H1 (cell line): ENCODE results near the gene SOCS3. TPM values are rescaled to one million over a fixed set of nuclear protein-coding genes. Genes with fewer than 3 reads are reported as not detected.

ENCODE experiments used
- CTCF ChIA-PET: fragments of 300-600 bp; sonication (Branson Sonifier 250); formaldehyde crosslinking; loops from one replicate; lab custom pipeline; 2021; ENCODE audit not compliant: partially characterized antibody; lab: Charles Lee
- POLR2A ChIA-PET: fragments of 300-600 bp; sonication (Branson Sonifier 250); formaldehyde crosslinking; loops from one replicate; lab custom pipeline; 2021; ENCODE audit warnings: inconsistent platforms; ENCODE audit not compliant: partially characterized antibody; lab: Charles Lee
- DNase-seq, 2 experiments: peaks; one replicate each; pipeline versions ENCODE4 v3.0.0 to v3.0.0-alpha.2; 2010 to 2022; ENCODE audit warnings: low spot score in 2 of 2, low read depth in 1 of 2, mixed read lengths in 1 of 2
- FAIRE-seq: peaks from 2 replicates; lab custom pipeline; 2011; peaks lifted over from hg19 to GRCh38; lab: Jason Lieb, UNC
- H2AFZ ChIP-seq: 2 replicates; pipeline ENCODE4 v1.8.1; 2012; ENCODE audit warnings: low read length, inconsistent platforms
- H2AK5ac ChIP-seq: 2 replicates; pipeline ENCODE4 v1.6.1; 2013; ENCODE audit warnings: low read depth, low read length
- H2BK120ac ChIP-seq: replicated peaks from 2 replicates; pipeline ENCODE3; 2013; ENCODE audit warnings: low read depth, low read length, inconsistent platforms
- H2BK12ac ChIP-seq: 2 replicates; pipeline ENCODE4 v1.6.1; 2013; ENCODE audit warnings: low read depth, low read length
- H2BK15ac ChIP-seq: 2 replicates; pipeline ENCODE4 v1.6.1; 2013; ENCODE audit warnings: low read length
- H2BK20ac ChIP-seq: 2 replicates; pipeline ENCODE4 v1.6.1; 2013; ENCODE audit warnings: low read length
- H2BK5ac ChIP-seq: 2 replicates; pipeline ENCODE4 v1.6.1; 2013; ENCODE audit warnings: low read depth, low read length
- H3K14ac ChIP-seq: 2 replicates; pipeline ENCODE4 v1.6.1; 2013; ENCODE audit warnings: inconsistent platforms; ENCODE audit not compliant: insufficient read length
- H3K18ac ChIP-seq: 2 replicates; pipeline ENCODE4 v1.6.1; 2013; ENCODE audit warnings: low read length; ENCODE audit errors: extremely low read depth
- H3K23ac ChIP-seq: 2 replicates; pipeline ENCODE4 v1.6.1; 2013; ENCODE audit warnings: inconsistent platforms; ENCODE audit not compliant: insufficient read length
- H3K23me2 ChIP-seq: 2 replicates; pipeline ENCODE4 v1.6.1; 2013; ENCODE audit warnings: low read depth, low read length
- H3K27ac ChIP-seq: 2 replicates; pipeline ENCODE4 v1.6.1; 2011; ENCODE audit warnings: low read depth, low read length, inconsistent platforms
- H3K27me3 ChIP-seq, 4 experiments: replicated peaks in 1 of 4; 1 replicate in 1 of 4; 2 replicates in 3 of 4; pipeline versions ENCODE4 v1.6.1 to v1.8.1; 2011 to 2013; ENCODE audit warnings: low read length in 3 of 4, mild to moderate bottlenecking in 3 of 4, inconsistent platforms in 2 of 4, mixed read lengths in 2 of 4, moderate library complexity in 1 of 4; ENCODE audit not compliant: control insufficient read depth in 3 of 4, insufficient read depth in 3 of 4; ENCODE audit errors: extremely low read depth in 1 of 4
- H3K36me3 ChIP-seq, 4 experiments: 2 replicates each; pipeline versions ENCODE4 v1.6.1 to v1.8.1; 2011 to 2013; ENCODE audit warnings: mild to moderate bottlenecking in 4 of 4, low read length in 3 of 4, moderate library complexity in 2 of 4, control low read depth in 1 of 4, inconsistent platforms in 1 of 4; ENCODE audit not compliant: insufficient read depth in 4 of 4, control insufficient read depth in 2 of 4
- H3K4ac ChIP-seq: replicated peaks from 2 replicates; pipeline ENCODE3; 2013; ENCODE audit warnings: low read length, low read depth, mixed read lengths, inconsistent platforms; ENCODE audit not compliant: insufficient read length
- H3K4me1 ChIP-seq, 4 experiments: replicated peaks in 1 of 4; 1 replicate in 1 of 4; 2 replicates in 3 of 4; pipeline versions ENCODE4 v1.6.1 to v1.8.1; 2011 to 2013; ENCODE audit warnings: low read length in 3 of 4, inconsistent platforms in 2 of 4, mixed read lengths in 1 of 4; ENCODE audit not compliant: insufficient read depth in 4 of 4, control insufficient read depth in 3 of 4
- H3K4me2 ChIP-seq, 2 experiments: 2 replicates each; pipeline versions ENCODE4 v1.6.1 to v1.8.1; 2011 to 2013; ENCODE audit warnings: low read depth in 2 of 2, low read length in 2 of 2, control low read depth in 1 of 2, inconsistent platforms in 1 of 2, mild to moderate bottlenecking in 1 of 2; ENCODE audit not compliant: insufficient read depth in 1 of 2
- H3K4me3 ChIP-seq, 4 experiments: fragments of 200-600, 300-600 bp in 1 of 4; sonication (generic), shearing (Covaris generic), sonication (Bioruptor Twin) in 1 of 4; 2 replicates each; pipeline versions ENCODE4 v1.5.1 to v1.8.1; 2011 to 2016; ENCODE audit warnings: low read length in 4 of 4, low read depth in 3 of 4, control low read depth in 2 of 4, inconsistent platforms in 2 of 4, mild to moderate bottlenecking in 2 of 4, mixed read lengths in 1 of 4, moderate library complexity in 1 of 4; ENCODE audit not compliant: insufficient read depth in 2 of 4; ENCODE audit errors: extremely low read depth in 1 of 4
- H3K56ac ChIP-seq: replicated peaks from 2 replicates; pipeline ENCODE3; 2013; ENCODE audit warnings: low read depth, mild to moderate bottlenecking, mixed read lengths, low read length, inconsistent platforms; ENCODE audit not compliant: insufficient read length
- H3K79me1 ChIP-seq: 2 replicates; pipeline ENCODE4 v1.6.1; 2013; ENCODE audit warnings: low read depth, low read length, control low read depth
- H3K79me2 ChIP-seq, 2 experiments: 2 replicates each; pipeline versions ENCODE4 v1.6.1 to v1.8.1; 2012 to 2013; ENCODE audit warnings: low read length in 2 of 2, mild to moderate bottlenecking in 2 of 2, inconsistent platforms in 1 of 2; ENCODE audit not compliant: insufficient read depth in 2 of 2, control insufficient read depth in 1 of 2
- H3K9ac ChIP-seq, 4 experiments: replicated peaks in 1 of 4; 1 replicate in 1 of 4; 2 replicates in 3 of 4; pipeline versions ENCODE4 v1.6.1 to v1.8.1; 2011 to 2013; ENCODE audit warnings: low read depth in 3 of 4, low read length in 3 of 4, control low read depth in 2 of 4, mild to moderate bottlenecking in 2 of 4, moderate library complexity in 2 of 4, inconsistent platforms in 1 of 4; ENCODE audit errors: extremely low read depth in 1 of 4
- H3K9me3 ChIP-seq, 2 experiments: 2 replicates each; pipeline versions ENCODE4 v1.6.1 to v1.8.1; 2012 to 2013; ENCODE audit warnings: mild to moderate bottlenecking in 2 of 2, moderate library complexity in 2 of 2, control low read depth in 1 of 2, inconsistent platforms in 1 of 2, low read depth in 1 of 2, low read length in 1 of 2, mixed read lengths in 1 of 2; ENCODE audit not compliant: insufficient read depth in 2 of 2
- H4K20me1 ChIP-seq, 2 experiments: replicated peaks in 1 of 2; 2 replicates each; pipeline versions ENCODE3 to v1.8.1; 2011 to 2013; ENCODE audit warnings: inconsistent platforms in 2 of 2, low read length in 2 of 2, mild to moderate bottlenecking in 1 of 2; ENCODE audit not compliant: insufficient read depth in 2 of 2, control insufficient read depth in 1 of 2
- H4K5ac ChIP-seq: 2 replicates; pipeline ENCODE4 v1.6.1; 2013; ENCODE audit warnings: low read length, low read depth, mixed read lengths, inconsistent platforms; ENCODE audit not compliant: insufficient read length
- H4K8ac ChIP-seq: 2 replicates; pipeline ENCODE4 v1.8.0; 2013; ENCODE audit warnings: mild to moderate bottlenecking, moderate library complexity, low read length, inconsistent platforms; ENCODE audit not compliant: insufficient read depth; ENCODE audit errors: extremely low read depth
- H4K91ac ChIP-seq: replicated peaks from 2 replicates; pipeline ENCODE3; 2013; ENCODE audit warnings: low read length, mixed read lengths, inconsistent platforms; ENCODE audit not compliant: insufficient read length
- EZH2 ChIP-seq: fragments of 200-600 bp; sonication (generic); IDR thresholded peaks from 2 replicates; pipeline ENCODE4 v1.7.1; 2012; ENCODE audit warnings: low read depth, mild to moderate bottlenecking, moderate library complexity, low read length, inconsistent platforms; ENCODE audit not compliant: severe bottlenecking
- HDAC6 ChIP-seq: IDR thresholded peaks from one replicate; pipeline ENCODE4 v1.7.1; 2012; ENCODE audit warnings: low read depth, mild to moderate bottlenecking, inconsistent platforms, low read length, moderate library complexity
- KDM1A ChIP-seq: fragments of 200-600, 300-600 bp; sonication (generic); IDR thresholded peaks from 2 replicates; pipeline ENCODE4 v1.7.1; 2016; ENCODE audit warnings: mild to moderate bottlenecking, low read length, borderline replicate concordance
- KDM4A ChIP-seq: IDR thresholded peaks from one replicate; pipeline ENCODE4 v1.7.1; 2012; ENCODE audit warnings: low read depth, mild to moderate bottlenecking, moderate library complexity, low read length, inconsistent platforms; ENCODE audit not compliant: severe bottlenecking
- NANOG ChIP-seq: IDR thresholded peaks from 2 replicates; pipeline ENCODE4 v1.6.1; 2011; ENCODE audit warnings: low read length, low read depth, mild to moderate bottlenecking, inconsistent platforms; ENCODE audit not compliant: insufficient read depth, poor library complexity, severe bottlenecking
- POLR2A ChIP-seq, 2 experiments: IDR thresholded peaks; 1 replicate in 1 of 2; 2 replicates in 1 of 2; pipeline ENCODE4 v1.6.1; 2011; ENCODE audit warnings: low read depth in 2 of 2, low read length in 2 of 2, mild to moderate bottlenecking in 2 of 2; ENCODE audit errors: control extremely low read depth in 1 of 2
- POU5F1 ChIP-seq: IDR thresholded peaks from 2 replicates; pipeline ENCODE4 v1.6.1; 2011; ENCODE audit warnings: low read depth, mild to moderate bottlenecking, low read length, moderate library complexity
- RBBP5 ChIP-seq: IDR thresholded peaks from 2 replicates; pipeline ENCODE4 v1.7.1; 2012; ENCODE audit warnings: low read depth, mild to moderate bottlenecking, inconsistent platforms, low read length, moderate library complexity, borderline replicate concordance
- SIN3A ChIP-seq, 2 experiments: IDR thresholded peaks in 1 of 2; conservative IDR thresholded peaks in 1 of 2; 2 replicates each; pipeline ENCODE4 v1.6.1; 2011 to 2012; ENCODE audit warnings: low read length in 2 of 2, improper control_type of control experiment in 1 of 2, low read depth in 1 of 2, mild to moderate bottlenecking in 1 of 2
- SIRT6 ChIP-seq: IDR thresholded peaks from one replicate; pipeline ENCODE4 v1.7.1; 2012; ENCODE audit warnings: low read length, inconsistent platforms
- ZNF274 ChIP-seq: IDR thresholded peaks from 2 replicates; pipeline ENCODE4 v1.7.0; 2012; ENCODE audit warnings: low read length, borderline replicate concordance; ENCODE audit errors: extremely low read depth
- WGBS, 2 experiments: shearing (Covaris generic) in 1 of 2; methylation state at CpG; one replicate each; pipeline versions ENCODE4 v1.1.6 to v1.1.7; 2013 to 2015; ENCODE audit warnings: low lambda C conversion rate in 2 of 2, mixed read lengths in 2 of 2, inconsistent platforms in 1 of 2, low coverage in 1 of 2, missing lambda C conversion rate in 1 of 2; ENCODE audit not compliant: insufficient replicate concordance in 2 of 2, insufficient coverage in 1 of 2, insufficient read length in 1 of 2; ENCODE audit errors: extremely low coverage in 1 of 2, missing lambda C conversion rate in 1 of 2; 5-methylcytosine and 5-hydroxymethylcytosine counted together
- polyA plus RNA-seq, 7 experiments: library from polyadenylated mRNA; depleted of rRNA in 3 of 7; stranded (reverse) in 5 of 7; unstranded in 2 of 7; fragments of >200 nt in 5 of 7; fragments of 200-250 nt in 2 of 7; gene quantifications; 1 replicate in 5 of 7; 2 replicates in 1 of 7; 4 replicates in 1 of 7; pipeline versions ENCODE4 v1.2.1 to v1.2.3, GENCODE V29; 2011 to 2013; ENCODE audit warnings: missing spikeins in 2 of 7, mixed read lengths in 2 of 7
- total RNA-seq: library from RNA; stranded (reverse); fragmentation: NEBNext Ultra II Directional; extraction: Animal tissue kit (Norgen Biotek cat#: 25700); gene quantifications from 2 replicates; pipeline ENCODE4 v1.2.1, GENCODE V29; 2021

SOCS3 gene
- total and polyA plus RNA-seq, 2 of the 8 experiments (the other 6 are each of a cell fraction or from before 2014, with no cell fraction given), result 10.1 to 47.9 TPM

- Histone ChIP-seq H3K18ac (no peak overlapping the region), H3K14ac (no peak overlapping the region), H3K79me1 (no peaks in the 10 kb centered on the region), H3K4me3 (peak overlapping the region; percentile 15 to 81 (median 71); a peak in 6 of 8 replicates), H3K9ac (no peak overlapping the region), H4K8ac (no peak overlapping the region), H4K91ac (no peak overlapping the region), H2BK12ac (no peak overlapping the region), H3K56ac (no peak overlapping the region), H3K27me3 (peaks cover 0 to 27% (median 12%) of the 10 kb centered on the region in 4 experiments; a peak in 4 of 7 replicates), H3K4me1 (peaks cover 13 to 50% (median 32%) of the 10 kb centered on the region in 4 experiments), H3K23ac (no peak overlapping the region), H3K4me2 (peak overlapping the region; percentile 66 to 80), H4K5ac (no peak overlapping the region), H3K4ac (no peak overlapping the region), H3K9me3 (no peaks in the 10 kb centered on the region), H3K79me2 (peaks cover 8 to 28% of the 10 kb centered on the region in 2 experiments; a peak in 3 of 4 replicates), H2BK15ac (no peak overlapping the region), H4K20me1 (peaks cover 16 to 21% of the 10 kb centered on the region in 2 experiments), H3K23me2 (peaks cover 16% of the 10 kb centered on the region), H3K36me3 (peaks cover 2 to 19% (median 7%) of the 10 kb centered on the region in 4 experiments; a peak in 5 of 8 replicates), H2BK5ac (no peak overlapping the region), H3K27ac (no peak overlapping the region), H2AFZ (no peak overlapping the region), H2BK20ac (no peak overlapping the region), H2AK5ac (no peak overlapping the region), H2BK120ac (no peak overlapping the region)
- ChIA-PET POLR2A (interaction anchor here (0.5 to 4.9 kb wide), 13 partner anchors 10 to 509 kb away, joined by 3 to 29 read pairs (median 7); no protein-coding TSS in a partner anchor), CTCF (interaction anchor here (0.7 to 20.5 kb wide), 12 partner anchors 10 to 107 kb away, joined by 3 to 257 read pairs (median 4); no protein-coding TSS in a partner anchor)
- no peak for FAIRE-seq
- no peak for DNase-seq
- WGBS, 2 experiments, result 74% methylated on average over 16 of the region's 25 CpGs; no CpG with 5 or more reads in 1 of the 2 experiments
- TF ChIP-seq SIRT6 (no peak), NANOG (no peak), POLR2A (IDR thresholded peaks at IDR 0.05; ENCODE audit: control extremely low read depth in 1 of 2, low read depth in 2 of 2, low read length in 2 of 2) (no peak), HDAC6 (no peak), KDM4A (no peak), SIN3A (conservative IDR thresholded peaks at IDR 0.05 in 1 of 2, IDR thresholded peaks at IDR 0.05 in 1 of 2; ENCODE audit: low read depth in 1 of 2, low read length in 2 of 2) (peak; percentile 26 to 58; a peak in 1 of 4 replicates), ZNF274 (no peak), EZH2 (no peak), KDM1A (no peak), RBBP5 (no peak), POU5F1 (no peak)
Measured at GRCh38 chr17:78357672-78358537, 2.0 kb downstream of the SOCS3 start.
